SU-DHL-6 (cell line): ENCODE measurements around the gene CEP350.

Experiments
- EZH2phosphoT487 ChIP-seq: fragments of 200-600 bp; sonication (generic), shearing (Covaris generic); conservative IDR thresholded peaks from 2 replicates; pipeline ENCODE4 v1.6.1; 2018; ENCODE audit warnings: mild to moderate bottlenecking, antibody characterized with exemption, low read length, moderate library complexity, mixed read lengths
- TF ChIP-seq, protein P1 (sequence below): fragments of 200-600 bp; sonication (generic); IDR thresholded peaks from one replicate; pipeline ENCODE4 v1.5.1; 2017; ENCODE audit warnings: antibody characterized with exemption, mild to moderate bottlenecking, low read length, moderate library complexity; ENCODE audit not compliant: insufficient read depth, poor library complexity, severe bottlenecking

DNA sequence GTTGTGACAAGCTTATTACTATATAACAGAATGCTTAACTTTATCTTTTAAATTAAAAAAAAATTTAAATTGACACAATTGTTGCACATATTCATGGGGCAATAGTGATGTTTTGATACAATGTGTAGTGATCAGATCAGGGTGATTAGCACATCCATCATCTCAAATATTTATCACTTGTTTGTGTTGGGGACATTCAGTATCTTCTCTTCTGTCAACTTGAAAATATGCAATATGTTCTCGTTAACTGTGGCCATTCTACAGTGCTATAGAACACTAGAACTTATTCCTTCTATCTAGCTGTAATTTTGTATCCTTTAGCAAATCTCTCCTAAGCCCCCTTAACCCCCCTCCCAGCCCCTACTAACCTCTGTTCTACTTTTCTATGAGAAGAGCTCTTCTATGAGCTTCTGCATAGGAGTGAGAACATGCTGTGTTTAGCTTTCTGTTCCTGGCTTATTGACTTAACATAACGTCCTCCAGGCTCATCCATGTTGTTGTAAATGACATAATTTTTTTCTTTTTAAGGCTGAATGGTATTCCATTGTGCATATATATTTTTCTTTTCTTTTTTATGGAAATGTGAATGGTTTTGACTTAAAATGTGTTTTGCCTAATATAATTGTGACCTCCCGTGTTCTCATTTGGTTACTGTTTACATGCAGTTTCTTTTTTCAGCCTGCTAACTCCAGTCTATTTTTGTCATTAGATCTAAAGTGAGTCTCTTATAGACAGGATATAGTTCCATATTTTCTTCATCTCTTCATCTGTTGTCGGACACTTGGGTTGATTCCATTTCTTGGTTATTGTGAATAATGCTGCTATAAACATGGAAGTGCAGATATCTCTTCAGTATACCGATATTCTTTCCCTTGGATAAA, 23.8 kb downstream of the CEP350 start:
- TF ChIP-seq, protein P1, sequence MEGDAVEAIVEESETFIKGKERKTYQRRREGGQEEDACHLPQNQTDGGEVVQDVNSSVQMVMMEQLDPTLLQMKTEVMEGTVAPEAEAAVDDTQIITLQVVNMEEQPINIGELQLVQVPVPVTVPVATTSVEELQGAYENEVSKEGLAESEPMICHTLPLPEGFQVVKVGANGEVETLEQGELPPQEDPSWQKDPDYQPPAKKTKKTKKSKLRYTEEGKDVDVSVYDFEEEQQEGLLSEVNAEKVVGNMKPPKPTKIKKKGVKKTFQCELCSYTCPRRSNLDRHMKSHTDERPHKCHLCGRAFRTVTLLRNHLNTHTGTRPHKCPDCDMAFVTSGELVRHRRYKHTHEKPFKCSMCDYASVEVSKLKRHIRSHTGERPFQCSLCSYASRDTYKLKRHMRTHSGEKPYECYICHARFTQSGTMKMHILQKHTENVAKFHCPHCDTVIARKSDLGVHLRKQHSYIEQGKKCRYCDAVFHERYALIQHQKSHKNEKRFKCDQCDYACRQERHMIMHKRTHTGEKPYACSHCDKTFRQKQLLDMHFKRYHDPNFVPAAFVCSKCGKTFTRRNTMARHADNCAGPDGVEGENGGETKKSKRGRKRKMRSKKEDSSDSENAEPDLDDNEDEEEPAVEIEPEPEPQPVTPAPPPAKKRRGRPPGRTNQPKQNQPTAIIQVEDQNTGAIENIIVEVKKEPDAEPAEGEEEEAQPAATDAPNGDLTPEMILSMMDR: no peak
- no peak for TF ChIP-seq EZH2phosphoT487
